HG03159 (cell line): Measurements from ENCODE around the gene MAN2A2.
"Not testable (repeated sequence)": the region's sequence is repeated elsewhere in the genome, so short reads cannot be mapped to it uniquely, and the experiment has no call there.

Experiments
- ATAC-seq: cut with Tn5 transposase; IDR thresholded peaks from one replicate; pipeline ENCODE4 v1.9.1; 2021; ENCODE audit warnings: mild to moderate bottlenecking, moderate library complexity; ENCODE audit not compliant: unreplicated experiment

MAN2A2 gene

DNA sequence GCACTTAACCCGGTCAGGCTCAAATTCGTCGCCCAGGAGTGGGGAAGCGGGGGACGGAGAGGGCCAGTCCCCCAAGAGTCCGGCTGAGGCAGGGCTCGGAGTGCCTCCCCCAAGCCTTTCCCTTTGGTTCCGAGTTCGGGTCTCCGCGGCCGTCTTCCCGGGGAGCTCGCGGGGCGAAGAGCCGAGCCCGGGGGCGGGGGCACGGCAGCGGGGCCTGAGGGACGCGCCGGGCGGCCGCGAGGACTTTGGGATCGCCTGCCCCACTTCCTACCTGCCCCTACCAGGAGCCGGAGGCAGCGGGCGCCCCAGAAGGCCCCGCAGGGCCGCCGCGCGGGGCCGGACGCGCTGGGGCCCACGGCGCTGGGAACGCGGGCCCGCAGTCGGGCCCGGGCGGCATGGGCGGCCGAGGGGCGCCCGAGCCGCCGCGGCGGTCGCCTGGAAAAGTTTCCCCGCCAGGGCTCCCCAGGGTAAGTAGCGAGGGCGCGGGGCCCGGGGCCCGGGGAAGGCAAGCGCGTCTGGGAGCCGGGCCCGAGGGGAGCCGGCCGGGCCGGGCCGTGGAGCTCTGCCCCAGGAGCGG lies 31.9 kb upstream of the MAN2A2 start:
- ATAC-seq: no peak

DNA sequence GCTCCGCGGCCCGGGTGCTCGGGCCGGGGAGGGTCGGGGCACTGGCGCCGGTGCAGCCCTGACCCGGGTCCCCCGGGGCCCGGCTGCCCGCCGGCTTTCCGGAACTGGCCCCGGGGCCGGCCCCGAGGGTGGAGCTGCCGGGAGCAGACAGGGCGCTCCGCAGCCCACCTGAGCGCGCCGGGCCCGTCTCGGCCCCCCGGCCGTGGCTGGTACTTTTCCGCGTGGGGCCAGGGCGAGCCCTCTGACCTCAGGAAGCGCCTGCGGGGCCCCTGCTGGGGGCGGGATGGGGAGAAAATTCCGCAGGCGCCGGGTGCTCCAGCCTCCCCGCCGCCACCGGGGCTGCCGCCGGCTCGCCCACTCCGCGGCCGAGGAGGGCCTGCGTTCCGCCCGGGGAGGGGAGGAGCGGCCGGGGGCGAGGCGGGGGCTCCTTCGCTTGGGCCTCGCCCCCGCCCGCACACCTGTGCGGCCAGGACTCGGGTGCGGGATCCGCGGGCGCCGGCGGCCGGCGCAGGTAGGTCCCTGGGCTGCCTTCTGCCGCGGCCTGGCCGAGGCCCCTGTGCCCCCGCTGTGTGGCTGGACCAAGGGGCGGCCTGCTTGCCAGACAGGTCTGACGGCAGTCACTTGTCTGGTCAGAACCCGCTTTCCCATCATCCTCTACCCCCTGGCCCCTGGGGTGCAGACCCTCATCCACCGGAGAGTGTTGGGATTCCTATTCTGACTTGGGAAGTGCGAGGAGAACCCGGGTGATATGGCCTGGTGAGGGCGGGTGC lies 31.2 kb upstream of the MAN2A2 start:
- no peak for ATAC-seq

DNA sequence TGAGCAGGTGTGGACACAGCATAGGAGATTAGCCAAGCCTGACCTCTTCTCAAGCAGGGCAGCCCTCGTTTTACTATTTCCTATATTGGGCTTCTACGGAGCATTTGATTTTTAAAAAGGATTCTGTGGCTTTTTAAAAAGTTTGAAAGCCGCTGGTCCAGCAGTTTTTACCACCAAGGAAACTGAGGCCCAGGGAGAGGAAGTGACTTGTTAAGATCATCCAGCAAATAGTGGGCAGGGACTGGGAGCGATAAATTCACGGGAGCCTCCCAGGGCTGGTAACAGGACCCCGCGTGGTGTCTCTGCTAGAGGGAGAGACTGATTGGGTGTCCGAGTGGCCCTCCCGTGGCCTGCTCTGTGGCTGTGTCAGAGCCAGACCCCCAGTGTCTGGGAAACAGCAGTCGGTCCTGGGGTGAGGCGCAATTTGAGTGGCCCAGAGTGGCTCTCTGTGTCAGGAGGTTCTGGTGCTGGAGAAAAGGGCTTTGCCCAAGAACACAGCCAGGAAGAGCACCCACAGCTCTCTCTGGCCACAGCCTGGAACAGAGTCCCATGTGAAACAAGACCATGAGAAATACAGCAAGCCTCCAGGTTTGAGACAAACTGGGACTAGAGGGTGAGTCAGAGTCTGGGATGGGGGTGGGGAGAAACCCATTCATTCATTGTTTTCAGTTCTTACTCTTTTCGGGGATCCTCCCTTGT lies 30.5 kb upstream of the MAN2A2 start:
- ATAC-seq: no peak

DNA sequence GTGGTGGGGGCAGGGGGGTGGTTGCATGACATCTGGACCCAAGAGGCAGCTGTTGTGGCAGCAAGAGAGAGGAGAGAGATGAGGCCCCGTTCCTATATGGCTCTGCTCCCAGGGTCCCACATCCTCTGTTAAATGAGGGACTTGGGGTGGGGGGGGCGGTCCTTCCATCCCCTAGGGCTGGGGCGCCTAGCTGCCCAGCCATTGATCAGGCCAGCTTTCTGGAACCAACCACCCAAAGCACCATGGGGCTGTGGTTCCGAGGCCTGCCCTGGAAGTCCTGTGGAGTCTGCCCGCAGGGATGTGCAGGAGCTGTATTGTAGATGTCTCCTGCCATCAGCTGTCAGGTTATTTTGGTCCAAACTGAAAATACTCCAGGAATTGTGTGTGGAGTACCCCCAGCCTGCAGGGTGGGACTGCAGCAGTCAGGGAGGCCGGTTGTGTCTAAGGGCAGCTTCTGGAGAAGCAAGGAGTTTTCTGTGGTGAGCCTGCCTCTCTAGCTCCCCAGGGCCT lies 29.6 kb upstream of the MAN2A2 start:
- no peak for ATAC-seq

DNA sequence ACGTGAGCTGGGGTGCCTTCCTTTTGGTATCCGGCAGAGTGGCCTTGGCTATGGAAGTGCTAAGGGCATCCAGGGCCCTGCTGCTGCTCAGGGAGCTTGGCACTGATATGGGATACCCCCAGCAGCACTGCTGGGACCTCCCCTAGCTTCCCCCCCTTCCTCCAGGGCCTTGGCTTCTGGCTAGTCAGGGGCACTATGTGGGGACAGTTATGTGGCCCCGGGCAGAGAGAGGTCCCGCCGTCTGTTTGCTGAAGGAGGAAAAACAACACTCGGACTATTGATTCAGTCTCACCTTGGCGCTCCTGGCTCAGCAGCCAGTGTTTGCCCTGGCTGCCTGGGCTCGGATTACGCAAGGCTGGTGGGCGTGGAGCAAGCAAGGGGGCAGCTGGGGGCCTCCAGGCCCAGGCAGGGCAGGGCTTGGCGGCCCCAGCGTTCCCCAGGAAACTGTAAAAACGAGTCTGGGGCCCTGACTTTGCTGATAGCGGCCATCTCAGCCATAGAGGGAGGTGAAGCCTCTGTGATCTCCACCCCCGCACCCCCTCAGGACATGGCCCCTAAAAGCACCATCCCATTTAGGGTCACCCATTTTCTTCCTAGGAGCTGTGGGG lies 29.0 kb upstream of the MAN2A2 start:
- no peak for ATAC-seq

DNA sequence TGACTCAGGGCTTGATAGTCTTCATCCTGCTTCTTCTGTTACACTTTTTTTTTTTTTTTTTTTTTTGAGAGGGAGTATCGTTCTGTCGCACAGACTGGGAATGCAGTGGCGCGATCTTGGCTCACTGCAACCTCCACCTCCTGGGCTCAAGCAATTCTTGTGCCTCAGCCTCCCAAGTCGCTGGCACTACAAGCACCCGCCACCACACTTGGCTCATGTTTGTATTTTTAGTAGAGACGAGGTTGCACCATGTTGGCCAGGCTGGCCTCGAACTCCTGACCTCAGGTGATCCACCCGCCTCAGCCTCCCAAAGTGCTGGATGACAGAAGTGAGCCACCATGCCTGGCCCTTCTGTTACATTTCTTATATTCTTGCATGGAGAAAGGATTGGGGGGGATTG lies 28.1 kb upstream of the MAN2A2 start:
- not testable (repeated sequence) for ATAC-seq

DNA sequence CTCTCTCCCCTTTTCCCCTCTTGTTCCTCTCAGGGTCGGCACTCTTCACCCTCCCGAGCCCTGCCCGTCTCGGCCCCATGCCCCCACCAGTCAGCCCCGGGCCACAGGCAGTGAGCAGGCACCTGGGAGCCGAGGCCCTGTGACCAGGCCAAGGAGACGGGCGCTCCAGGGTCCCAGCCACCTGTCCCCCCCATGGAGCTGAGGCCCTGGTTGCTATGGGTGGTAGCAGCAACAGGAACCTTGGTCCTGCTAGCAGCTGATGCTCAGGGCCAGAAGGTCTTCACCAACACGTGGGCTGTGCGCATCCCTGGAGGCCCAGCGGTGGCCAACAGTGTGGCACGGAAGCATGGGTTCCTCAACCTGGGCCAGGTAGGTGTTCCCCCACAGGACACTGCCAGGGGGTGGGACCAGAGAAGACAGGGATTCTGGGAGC lies 27.5 kb upstream of the MAN2A2 start:
- no peak for ATAC-seq

DNA sequence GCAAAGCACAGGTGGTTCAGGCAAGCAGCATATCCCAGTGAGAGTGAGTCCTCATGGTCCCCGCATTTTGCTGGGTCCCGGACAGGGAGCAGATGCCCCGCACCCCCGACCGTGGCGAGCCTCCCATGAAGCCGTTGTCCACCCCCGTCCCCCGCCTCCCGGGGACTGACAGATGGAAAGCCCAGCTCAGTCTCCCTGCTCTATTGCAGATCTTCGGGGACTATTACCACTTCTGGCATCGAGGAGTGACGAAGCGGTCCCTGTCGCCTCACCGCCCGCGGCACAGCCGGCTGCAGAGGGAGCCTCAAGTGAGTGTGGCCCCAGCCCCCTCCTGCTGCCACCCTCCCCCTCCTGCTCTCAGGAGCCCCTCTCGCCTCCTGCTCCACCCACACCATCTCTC lies 27.1 kb upstream of the MAN2A2 start:
- ATAC-seq: no peak

DNA sequence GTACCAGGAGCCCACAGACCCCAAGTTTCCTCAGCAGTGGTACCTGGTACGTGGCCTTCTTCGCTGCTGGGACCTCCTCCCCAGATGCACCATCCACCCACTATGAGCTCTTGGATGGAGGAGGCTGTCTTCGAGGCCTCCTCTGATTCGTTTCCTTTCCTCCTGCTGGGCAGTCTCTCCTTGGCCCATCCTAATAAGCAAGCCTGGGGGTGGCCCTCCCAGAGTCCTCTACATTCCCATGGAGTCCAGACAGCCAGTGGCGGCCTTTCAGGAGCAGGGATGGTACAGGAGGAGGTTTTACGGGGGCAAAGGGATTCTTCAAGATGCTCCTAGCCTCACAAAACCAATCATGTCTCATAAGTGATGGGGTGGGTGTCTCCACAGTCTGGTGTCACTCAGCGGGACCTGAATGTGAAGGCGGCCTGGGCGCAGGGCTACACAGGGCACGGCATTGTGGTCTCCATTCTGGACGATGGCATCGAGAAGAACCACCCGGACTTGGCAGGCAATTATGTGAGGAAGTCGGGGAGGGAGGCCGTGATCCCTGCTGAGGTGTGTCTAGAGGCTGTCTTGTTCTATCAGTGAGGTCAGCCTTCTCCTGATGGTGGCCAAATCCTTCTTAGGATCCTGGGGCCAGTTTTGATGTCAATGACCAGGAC lies 26.5 kb upstream of the MAN2A2 start:
- ATAC-seq: no peak

DNA sequence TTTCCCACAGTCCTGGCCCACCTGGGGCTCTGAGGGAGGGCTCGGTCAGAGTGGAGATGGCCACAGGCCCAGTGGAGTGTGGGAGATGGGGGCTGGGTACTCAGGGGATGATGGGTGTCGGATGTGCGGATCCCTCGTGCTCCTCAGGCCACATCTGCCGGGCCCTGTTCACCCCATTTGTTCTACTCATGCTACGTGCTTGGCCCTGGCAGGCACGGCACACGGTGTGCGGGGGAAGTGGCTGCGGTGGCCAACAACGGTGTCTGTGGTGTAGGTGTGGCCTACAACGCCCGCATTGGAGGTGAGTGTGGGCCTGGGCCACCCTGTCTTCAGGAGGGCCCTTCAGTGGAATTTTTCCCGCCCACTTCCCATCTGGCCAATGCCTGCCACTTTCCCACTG lies 25.8 kb upstream of the MAN2A2 start:
- ATAC-seq: no peak

DNA sequence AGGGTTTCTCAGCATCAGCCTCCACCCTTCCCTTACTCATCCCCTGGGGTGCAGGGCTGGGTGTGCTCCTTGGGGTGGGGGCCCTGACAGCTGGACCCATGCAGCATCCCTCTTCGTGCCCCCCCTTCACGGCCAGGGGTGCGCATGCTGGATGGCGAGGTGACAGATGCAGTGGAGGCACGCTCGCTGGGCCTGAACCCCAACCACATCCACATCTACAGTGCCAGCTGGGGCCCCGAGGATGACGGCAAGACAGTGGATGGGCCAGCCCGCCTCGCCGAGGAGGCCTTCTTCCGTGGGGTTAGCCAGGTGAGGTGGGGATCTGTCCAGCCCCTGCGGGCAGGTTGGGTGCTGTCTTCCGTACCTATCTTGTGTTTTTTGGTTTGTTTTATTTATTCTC lies 25.1 kb upstream of the MAN2A2 start:
- no peak for ATAC-seq

DNA sequence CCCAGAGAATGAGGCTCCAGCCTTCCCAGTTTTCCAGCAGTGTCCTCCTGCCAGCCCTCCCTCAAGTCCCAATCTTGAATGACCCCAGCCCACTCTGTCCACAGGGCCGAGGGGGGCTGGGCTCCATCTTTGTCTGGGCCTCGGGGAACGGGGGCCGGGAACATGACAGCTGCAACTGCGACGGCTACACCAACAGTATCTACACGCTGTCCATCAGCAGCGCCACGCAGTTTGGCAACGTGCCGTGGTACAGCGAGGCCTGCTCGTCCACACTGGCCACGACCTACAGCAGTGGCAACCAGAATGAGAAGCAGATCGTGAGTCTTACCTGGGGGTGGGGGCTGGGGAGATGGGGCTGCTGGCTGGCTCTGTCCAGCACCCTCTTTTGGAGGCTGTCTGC lies 24.4 kb upstream of the MAN2A2 start:
- no peak for ATAC-seq

DNA sequence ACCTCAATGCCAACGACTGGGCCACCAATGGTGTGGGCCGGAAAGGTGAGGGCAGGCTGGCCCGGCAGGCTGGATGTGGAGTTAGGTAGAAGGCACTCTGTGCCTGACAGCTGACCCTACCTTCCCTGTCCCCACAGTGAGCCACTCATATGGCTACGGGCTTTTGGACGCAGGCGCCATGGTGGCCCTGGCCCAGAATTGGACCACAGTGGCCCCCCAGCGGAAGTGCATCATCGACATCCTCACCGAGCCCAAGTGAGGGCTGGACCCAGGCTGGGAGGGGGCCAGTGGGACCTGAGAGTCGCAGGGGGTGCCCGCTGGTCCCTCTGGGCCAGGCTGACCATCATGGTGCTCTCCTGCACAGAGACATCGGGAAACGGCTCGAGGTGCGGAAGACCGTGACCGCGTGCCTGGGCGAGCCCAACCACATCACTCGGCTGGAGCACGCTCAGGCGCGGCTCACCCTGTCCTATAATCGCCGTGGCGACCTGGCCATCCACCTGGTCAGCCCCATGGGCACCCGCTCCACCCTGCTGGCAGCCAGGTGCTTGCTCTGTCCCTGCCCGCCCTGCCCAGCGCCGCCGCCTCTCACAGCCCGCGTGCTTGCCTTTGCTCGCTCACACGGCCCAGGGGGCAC lies 23.3 kb upstream of the MAN2A2 start:
- no peak for ATAC-seq

DNA sequence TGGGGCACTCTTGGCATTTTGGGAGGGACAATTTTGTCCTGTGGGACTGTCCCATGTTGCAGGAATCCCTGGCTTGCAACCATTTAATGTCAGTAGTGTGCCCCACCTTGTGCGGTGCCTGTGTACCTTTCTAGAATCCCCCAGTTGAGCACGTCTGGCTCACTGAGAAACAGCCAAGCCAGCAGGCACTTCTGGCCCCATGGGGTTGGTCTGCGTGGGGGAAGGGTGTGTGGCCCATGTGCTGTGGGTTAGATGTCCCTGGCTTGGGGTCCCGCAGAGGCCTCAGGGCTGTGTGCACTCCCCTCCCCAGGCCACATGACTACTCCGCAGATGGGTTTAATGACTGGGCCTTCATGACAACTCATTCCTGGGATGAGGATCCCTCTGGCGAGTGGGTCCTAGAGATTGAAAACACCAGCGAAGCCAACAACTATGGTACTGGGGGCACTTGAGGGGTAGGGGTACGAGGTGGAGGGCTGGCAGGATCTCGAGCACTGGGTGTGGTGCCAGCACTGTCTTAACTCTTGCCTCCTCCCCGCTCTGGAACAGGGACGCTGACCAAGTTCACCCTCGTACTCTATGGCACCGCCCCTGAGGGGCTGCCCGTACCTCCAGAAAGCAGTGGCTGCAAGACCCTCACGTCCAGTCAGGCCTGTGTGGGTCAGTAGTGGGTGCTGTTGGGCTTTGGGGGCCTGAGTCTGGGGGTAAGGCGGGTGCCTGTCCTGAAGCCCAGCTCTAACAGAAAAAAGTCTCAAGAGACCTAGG lies 22.5 kb upstream of the MAN2A2 start:
- ATAC-seq: no peak

DNA sequence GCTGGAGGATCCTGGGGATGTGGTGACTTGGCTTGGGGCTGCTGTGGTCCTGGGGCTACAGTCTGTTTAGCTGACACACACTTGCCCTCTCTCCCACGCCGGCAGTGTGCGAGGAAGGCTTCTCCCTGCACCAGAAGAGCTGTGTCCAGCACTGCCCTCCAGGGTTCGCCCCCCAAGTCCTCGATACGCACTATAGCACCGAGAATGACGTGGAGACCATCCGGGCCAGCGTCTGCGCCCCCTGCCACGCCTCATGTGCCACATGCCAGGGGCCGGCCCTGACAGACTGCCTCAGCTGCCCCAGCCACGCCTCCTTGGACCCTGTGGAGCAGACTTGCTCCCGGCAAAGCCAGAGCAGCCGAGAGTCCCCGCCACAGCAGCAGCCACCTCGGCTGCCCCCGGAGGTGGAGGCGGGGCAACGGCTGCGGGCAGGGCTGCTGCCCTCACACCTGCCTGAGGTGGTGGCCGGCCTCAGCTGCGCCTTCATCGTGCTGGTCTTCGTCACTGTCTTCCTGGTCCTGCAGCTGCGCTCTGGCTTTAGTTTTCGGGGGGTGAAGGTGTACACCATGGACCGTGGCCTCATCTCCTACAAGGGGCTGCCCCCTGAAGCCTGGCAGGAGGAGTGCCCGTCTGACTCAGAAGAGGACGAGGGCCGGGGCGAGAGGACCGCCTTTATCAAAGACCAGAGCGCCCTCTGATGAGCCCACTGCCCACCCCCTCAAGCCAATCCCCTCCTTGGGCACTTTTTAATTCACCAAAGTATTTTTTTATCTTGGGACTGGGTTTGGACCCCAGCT lies 21.7 kb upstream of the MAN2A2 start:
- ATAC-seq: no peak

DNA sequence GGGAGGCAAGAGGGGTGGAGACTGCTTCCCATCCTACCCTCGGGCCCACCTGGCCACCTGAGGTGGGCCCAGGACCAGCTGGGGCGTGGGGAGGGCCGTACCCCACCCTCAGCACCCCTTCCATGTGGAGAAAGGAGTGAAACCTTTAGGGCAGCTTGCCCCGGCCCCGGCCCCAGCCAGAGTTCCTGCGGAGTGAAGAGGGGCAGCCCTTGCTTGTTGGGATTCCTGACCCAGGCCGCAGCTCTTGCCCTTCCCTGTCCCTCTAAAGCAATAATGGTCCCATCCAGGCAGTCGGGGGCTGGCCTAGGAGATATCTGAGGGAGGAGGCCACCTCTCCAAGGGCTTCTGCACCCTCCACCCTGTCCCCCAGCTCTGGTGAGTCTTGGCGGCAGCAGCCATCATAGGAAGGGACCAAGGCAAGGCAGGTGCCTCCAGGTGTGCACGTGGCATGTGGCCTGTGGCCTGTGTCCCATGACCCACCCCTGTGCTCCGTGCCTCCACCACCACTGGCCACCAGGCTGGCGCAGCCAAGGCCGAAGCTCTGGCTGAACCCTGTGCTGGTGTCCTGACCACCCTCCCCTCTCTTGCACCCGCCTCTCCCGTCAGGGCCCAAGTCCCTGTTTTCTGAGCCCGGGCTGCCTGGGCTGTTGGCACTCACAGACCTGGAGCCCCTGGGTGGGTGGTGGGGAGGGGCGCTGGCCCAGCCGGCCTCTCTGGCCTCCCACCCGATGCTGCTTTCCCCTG lies 21.0 kb upstream of the MAN2A2 start:
- no peak for ATAC-seq

DNA sequence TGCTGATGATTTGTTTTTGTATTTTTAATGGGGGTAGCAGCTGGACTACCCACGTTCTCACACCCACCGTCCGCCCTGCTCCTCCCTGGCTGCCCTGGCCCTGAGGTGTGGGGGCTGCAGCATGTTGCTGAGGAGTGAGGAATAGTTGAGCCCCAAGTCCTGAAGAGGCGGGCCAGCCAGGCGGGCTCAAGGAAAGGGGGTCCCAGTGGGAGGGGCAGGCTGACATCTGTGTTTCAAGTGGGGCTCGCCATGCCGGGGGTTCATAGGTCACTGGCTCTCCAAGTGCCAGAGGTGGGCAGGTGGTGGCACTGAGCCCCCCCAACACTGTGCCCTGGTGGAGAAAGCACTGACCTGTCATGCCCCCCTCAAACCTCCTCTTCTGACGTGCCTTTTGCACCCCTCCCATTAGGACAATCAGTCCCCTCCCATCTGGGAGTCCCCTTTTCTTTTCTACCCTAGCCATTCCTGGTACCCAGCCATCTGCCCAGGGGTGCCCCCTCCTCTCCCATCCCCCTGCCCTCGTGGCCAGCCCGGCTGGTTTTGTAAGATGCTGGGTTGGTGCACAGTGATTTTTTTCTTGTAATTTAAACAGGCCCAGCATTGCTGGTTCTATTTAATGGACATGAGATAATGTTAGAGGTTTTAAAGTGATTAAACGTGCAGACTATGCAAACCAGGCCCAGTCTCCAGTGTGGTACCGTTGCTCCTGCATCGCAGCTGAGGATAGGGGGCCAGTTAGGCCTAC lies 20.1 kb upstream of the MAN2A2 start:
- no peak for ATAC-seq

DNA sequence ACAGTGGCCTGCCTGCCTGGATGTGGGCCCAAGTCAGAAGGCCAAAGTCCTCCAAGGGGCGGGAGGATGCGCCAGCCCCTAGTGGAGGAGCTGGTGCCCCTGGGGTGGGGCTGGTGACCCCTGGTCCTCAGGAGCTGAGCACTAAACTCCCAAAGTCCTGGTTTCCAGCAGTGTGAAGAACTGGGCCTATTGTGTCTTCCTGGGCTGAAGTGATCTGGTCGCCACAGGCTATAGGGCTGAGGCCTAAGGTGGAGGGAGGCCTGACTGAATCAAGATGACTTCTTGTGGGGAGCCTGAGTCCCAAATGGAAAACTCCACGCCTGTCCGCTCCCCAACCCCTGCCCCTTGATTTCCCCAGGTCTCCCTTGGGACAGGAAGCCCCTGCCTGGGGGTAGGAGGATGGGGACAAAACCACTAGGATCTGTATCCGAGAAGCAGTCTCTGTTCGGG lies 19.6 kb upstream of the MAN2A2 start:
- ATAC-seq: no peak
